Fibroblast of skin of abdomen (primary cell): ENCODE results near the gene PRF1.

ENCODE experiments used
- DNase-seq: peaks from one replicate; pipeline ENCODE4 v3.0.0-alpha.2; 2013

The PRF1 gene

DNA sequence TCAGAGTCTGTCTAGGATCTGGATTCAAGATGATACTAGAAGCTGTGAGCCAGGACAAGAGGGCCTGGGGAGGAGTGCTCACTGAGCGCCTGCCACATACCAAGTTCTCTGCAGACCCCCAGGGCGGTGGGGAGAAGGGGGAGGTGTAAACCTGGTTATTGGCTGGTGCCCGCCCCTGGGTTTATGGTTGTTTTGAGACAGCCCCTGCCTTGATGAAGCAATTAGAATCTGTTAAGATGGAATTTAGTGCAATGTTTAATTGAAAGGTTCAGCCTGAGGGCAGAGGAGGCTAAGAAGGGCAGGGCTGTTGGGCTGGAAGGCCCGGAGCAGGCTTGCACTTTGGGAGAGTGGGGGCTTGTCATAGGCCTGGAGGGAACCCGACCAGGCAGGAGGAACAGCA lies 42.7 kb downstream of the PRF1 start:
- no peak for DNase-seq

DNA sequence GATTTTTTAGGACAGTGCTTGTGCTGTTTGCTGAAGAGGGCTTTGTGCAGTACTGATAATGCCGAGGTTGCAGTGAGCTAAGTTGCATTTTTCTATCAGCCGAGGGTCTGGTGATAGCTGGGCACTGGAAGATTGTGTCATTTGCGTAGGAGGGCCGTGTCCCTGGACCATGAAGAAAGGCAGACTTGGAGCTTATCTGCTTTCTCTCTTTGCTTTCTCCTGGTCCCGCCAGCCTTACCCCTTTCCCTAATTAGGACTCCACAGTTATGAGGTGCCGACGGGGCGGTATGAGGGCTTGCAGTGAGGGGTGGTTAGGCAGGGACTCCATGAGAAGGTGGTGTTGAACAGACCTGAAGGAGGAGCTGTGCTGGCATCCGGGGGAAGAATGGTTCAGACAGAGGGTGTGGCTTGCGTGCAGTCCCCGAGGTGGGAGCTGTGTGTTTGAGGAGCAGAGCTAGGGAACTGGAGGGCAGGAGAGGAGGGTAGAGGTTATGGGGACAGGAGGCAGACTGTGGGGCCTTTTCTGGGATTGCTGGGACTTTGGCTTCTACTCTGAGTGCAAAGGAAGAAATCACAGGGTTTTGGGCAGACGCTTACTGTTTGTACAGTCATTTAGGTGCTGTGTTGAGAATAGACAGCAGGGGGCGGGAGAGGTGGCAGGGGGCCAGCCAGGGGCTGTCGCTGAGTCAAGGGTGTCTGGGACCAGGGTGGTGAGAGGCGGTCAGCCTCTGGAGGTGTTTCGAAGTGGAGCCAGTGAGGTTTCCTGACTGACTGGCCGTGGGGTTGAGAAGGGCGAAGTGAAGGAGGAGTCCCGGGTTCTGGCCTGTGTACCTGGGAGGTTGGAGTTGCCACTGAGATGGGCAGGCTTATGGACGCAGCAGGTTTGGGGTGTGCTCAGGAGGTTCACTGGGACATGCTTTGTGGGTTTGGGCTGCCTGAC lies 43.4 kb downstream of the PRF1 start:
- peak; percentile 41 for DNase-seq

DNA sequence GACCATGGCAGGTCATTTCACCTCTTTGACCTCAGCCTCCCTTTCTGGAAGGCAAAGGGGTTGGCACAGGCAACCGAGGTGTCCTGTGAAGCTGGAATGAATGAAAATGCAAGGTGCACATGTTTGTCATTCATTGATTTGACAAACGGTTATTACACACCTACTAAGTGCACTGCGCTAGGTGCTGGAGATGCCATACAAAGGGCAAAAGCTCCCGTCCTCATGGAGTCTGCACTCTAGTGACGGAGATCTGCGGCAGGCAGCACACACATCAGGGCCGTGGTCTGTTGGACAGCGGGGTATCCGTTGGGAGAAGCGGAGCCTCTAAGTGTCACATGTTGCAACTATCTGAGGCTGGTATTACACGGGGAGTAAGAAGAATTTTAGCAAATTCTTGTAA lies 44.2 kb downstream of the PRF1 start:
- no peak for DNase-seq

DNA sequence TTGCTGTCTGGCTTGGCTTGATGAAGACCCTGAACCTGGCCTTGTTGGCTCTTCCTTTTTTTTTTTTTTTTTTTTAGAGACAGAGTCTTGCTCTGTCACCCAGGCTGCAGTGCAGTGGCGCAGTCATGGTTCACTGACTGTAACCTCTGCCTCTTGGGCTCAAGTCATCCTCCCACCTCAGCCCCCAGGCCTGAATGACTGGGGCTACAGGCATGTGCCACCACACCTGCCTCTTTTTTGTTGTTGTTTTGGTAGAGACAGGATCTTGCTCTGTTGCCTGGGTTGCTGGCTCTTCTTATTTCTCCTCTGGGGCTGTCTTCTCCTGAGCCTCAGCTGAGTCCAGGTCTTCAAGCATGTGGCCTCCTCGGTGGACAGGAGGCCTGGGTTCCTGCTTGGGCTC lies 44.7 kb downstream of the PRF1 start:
- no peak for DNase-seq

DNA sequence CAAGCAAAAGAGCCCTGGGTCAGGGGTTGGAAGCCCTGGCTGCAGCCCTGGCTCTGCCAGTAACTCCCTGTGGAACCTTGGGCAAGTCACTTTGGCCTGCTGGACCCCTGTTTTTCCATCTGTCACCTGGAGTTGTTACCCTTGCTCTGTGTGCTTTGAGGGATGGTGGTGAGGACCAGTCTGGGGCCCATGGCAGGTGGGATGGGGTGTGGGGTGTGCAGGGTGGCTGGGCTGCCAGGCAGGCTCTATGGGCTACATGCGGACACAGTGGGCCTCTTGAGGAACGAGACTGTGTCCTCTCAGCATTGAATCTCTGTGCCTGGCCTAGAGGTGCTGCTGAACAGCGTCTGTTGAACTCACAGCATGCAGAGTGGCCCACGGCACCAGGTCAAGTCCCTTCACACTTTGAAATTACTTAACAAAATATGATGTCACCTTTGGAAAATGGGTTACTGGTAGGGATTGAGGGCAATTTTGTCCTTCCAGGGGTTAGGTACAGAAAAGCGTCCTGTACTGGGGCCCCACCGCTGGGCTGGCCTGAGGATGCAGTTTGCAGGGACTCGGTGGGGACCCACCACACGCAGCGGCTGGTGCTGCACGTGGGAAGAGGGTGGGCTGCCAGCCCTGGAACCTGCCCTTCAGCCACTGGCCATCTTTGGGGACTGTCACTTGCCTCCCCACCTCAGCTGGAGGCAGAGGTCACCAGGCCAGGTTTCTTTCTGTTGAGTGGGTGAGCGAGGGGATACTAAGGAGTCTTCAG lies 45.3 kb downstream of the PRF1 start:
- DNase-seq: no peak

DNA sequence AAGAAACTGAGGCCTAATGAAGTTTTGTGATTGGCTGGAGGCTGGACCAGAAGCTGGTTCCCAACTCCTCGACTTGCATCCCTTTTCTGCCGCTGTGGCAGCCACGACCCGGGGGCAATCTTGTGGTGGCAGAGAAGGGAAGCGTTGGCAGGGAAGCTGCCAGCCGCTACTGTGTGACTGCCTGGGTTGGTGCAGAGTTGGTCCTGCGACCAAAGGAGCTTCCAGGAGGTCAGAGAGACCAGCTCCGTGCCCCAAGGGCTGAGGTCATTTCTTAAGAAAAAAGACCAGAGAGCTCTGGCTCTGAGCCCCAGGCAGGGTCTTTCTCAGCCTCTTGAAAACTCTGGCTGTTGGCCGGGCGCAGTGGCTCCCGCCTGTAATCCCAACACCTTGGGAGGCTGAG lies 47.2 kb downstream of the PRF1 start:
- DNase-seq: no peak

DNA sequence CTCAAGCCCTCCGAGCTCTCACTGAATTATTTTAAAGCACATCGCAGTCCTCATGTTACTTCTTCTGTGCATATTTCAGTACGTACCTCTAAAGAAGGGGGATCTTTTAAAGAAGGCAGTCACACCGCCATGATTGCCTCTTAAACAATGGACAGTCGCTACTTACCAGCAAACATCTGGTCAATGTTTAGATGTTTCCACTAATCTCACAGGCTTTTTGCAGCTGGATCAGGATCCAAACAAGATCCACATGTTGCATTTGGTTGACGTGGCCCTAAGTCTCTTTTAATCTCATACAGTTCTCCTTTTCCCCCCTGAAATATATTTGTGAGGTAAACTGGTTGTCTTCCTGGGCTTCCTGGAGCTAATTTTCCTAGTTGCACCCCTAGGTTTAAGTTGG lies 50.0 kb downstream of the PRF1 start:
- DNase-seq: no peak

DNA sequence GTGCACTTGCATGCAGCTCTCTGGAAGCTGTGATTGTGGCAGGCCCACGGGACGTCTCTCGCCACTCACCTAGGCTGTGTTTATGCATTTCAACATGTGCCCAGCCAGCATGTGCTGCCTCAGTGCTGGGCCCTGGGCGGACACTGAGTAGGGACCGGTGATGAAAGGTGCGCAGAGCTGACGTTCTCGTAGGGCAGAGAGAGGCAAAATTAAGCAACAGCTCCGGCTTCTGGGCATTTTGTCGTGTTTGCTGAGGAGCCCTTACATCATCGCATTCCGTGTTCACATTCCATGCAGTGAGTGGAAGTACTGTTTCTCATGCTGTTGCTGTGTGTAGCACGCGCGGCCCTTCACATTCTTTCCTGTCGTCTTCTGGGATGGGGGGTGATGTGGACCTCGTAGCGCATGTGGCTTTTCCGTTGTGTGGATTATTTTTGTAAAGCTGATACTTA lies 50.5 kb downstream of the PRF1 start:
- peak; percentile 95 for DNase-seq

DNA sequence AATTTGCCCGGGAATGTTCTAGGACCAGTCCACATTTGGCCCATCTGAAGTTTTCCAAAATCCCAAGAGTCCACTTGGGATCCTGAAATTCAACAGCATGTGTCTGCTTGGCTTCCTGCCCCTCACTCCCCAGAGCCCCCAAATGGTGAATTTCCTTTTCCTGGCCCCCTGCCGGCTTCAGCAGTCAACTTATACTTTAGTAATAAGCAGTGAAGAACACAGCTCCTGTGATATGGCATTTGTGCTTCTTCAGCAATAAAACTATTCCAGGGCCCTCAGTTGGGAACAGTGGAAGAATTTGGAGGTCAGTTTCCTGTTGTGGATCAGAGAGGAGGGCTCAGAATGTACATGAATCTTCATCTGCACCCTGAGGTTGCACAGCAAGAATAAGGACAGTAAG lies 51.1 kb downstream of the PRF1 start:
- DNase-seq: peak; percentile 12

DNA sequence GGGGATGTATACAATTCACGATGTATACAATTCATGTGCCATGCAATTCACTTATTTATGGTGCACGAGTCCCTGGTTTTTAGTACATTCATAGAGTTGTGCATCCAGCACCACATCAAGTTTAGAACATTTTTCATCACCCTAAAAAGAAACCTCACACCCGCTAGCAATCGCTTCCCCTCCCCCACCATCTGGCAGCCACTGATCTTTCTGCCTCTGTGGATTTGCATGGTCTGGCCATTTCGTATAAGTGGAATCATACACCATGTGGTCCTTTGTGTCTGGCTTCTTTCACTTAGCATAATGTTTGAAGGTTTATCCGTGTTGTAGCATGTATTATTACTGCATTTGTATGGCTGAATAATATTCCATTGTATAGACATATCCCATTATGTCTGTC lies 52.1 kb downstream of the PRF1 start:
- DNase-seq: no peak

DNA sequence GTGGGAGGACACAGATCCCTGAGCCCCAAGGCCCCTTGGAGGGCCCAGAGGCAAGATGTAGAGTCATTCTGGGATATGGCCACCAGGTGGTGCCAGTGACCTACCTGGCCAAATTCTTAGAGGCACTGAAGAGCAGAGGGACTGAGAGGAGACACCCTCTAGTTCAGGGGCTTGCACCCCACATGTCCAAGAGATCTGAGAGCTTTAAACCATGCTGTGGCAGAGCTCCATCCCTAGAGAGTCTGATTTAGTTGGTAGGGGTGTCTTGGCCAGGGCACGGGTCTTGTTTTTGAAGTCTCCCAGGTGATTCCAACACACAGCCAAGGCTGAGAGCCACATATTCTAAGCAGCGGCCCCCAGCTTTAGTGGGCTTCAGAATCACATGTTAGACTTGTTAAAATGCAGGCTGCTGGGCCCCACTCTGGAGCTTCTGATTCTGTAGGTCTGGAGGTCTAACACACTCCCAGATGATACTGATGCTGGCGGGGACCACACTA lies 52.5 kb downstream of the PRF1 start:
- DNase-seq: peak; percentile 62

DNA sequence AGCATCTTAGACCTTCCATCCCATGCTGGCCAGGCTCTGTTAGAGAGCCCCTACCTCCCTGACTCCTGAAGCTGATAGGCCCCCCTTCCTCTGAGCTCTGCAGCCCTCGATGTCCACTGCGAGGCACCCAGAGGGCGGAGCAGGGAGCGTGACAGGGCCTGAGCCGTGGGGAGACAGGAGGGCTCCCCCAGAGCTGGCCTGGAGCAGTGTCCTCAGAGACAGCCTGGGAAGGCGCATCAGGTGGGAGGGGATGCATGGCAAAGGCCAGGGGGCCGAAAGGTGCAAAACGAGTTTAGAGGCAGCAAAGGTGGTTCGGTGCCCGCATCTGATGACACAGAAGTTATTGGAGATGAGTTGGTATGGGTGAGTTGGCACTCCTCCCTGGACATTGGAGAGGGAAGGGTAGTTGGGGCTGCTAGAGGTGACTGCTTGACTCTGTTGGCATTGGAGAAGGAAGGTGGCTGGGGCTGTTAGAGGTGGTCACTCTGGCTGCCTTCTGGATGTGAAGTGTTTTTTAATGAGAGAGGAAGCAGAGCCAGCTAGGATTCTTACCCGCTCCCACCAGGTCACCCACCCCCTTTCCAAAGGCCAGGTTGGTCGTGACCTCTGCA lies 53.1 kb downstream of the PRF1 start:
- DNase-seq: no peak
